ENCODE results near the gene CMPK2.

CMPK2 gene

GRCh38 chr2:6841537-6842287 is 24.0 kb downstream of the CMPK2 start:
- peaks cover 5 to 68% (median 59%) of the 10 kb centered on the region in 3 donors for H3K9me3 ChIP-seq
- peaks cover 0 to 21% (median 4%) of the 10 kb centered on the region in 3 donors for H3K36me3 ChIP-seq
- H3K4me3 ChIP-seq: no peak overlapping the region
- DNase-seq: no peak
- no peaks in the 10 kb centered on the region for H3K27me3 ChIP-seq
- no peaks in the 10 kb centered on the region for H3K4me1 ChIP-seq
- H3K27ac ChIP-seq: no peak overlapping the region
- intact Hi-C loops (cut with DNase I; ENCODE audit: low total_unique reads): no loop called here
- TF ChIP-seq, protein P1, sequence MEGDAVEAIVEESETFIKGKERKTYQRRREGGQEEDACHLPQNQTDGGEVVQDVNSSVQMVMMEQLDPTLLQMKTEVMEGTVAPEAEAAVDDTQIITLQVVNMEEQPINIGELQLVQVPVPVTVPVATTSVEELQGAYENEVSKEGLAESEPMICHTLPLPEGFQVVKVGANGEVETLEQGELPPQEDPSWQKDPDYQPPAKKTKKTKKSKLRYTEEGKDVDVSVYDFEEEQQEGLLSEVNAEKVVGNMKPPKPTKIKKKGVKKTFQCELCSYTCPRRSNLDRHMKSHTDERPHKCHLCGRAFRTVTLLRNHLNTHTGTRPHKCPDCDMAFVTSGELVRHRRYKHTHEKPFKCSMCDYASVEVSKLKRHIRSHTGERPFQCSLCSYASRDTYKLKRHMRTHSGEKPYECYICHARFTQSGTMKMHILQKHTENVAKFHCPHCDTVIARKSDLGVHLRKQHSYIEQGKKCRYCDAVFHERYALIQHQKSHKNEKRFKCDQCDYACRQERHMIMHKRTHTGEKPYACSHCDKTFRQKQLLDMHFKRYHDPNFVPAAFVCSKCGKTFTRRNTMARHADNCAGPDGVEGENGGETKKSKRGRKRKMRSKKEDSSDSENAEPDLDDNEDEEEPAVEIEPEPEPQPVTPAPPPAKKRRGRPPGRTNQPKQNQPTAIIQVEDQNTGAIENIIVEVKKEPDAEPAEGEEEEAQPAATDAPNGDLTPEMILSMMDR (IDR thresholded peaks at IDR 0.05): no peak

- TF ChIP-seq, protein P1 (IDR thresholded peaks at IDR 0.05): no peak
- Histone ChIP-seq H3K4me3 (no peak overlapping the region), H3K36me3 (no peaks in the 10 kb centered on the region), H3K4me1 (no peaks in the 10 kb centered on the region), H3K27me3 (no peaks in the 10 kb centered on the region), H3K9me3 (peaks cover 0 to 39% (median 30%) of the 10 kb centered on the region in 3 donors), H3K27ac (no peak overlapping the region)
- no peak for DNase-seq
- intact Hi-C loops (cut with DNase I; ENCODE audit: low total_unique reads): no loop called here
Observed at GRCh38 chr2:6838673-6839319, 26.9 kb downstream of the CMPK2 start.

DNA sequence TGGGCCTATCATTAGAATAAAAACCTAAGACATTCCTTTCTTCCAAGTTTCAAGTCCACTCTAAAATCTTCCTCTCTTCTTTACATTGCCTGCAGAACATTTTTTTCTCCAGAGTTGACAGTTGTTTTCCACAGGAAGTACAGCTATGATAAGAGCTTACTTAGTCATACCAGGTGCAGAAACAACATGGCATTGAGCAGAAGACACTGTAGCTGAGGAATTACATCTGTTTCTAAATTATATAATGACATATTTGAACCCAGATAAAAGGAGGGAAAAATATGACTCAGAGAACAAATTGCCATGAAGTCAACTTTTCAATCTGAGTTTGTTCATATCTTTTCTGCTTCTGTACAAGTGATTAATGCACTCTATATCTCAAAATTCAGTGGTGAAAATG is 30.2 kb downstream of the CMPK2 start:
- intact Hi-C loops (cut with DNase I; ENCODE audit: low total_unique reads): no loop called here
- H3K9me3 ChIP-seq: peaks cover 0 to 9% (median 2%) of the 10 kb centered on the region in 3 donors
- H3K4me1 ChIP-seq: no peaks in the 10 kb centered on the region
- DNase-seq: no peak
- H3K27me3 ChIP-seq: no peaks in the 10 kb centered on the region
- H3K36me3 ChIP-seq: no peaks in the 10 kb centered on the region
- H3K4me3 ChIP-seq: no peak overlapping the region
- H3K27ac ChIP-seq: no peak overlapping the region
- TF ChIP-seq, protein P1 (IDR thresholded peaks at IDR 0.05): no peak

DNA sequence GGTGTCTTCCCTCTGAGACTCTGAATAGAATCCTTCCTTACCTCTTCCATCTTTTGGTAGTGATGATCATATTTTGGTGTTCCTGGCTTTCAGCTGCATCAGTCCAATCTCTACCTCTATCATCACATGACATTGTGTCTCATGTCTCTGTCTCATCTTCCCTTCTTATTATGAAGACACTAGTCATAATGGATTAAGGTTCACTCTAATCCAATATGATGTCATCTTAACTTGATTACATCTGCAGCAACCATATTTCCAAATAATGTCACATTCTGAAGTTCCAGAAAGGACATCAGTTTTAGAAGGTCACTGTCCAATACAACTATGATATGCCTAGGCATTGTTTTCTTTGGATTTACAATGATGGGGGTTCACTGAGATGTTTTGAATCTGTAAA is 31.5 kb downstream of the CMPK2 start:
- H3K4me1 ChIP-seq: no peaks in the 10 kb centered on the region
- TF ChIP-seq, protein P1 (IDR thresholded peaks at IDR 0.05): no peak
- intact Hi-C loops (cut with DNase I; ENCODE audit: low total_unique reads): no loop called here

DNA sequence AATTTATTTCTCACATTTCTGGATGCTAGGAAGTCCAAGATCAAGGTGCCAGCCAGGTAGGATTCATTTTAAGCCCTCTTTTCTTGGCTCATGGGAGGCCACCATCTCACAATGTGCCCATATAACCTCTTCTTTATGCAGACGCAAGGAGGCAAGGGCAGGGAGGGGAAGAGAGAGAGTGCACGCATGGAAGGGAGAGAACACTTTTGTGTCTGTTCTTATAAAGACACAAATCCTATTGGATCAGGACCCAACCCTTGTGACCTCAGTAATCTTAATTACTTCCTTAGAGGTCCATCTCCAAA is 32.5 kb downstream of the CMPK2 start:
- Histone ChIP-seq H3K36me3 (no peaks in the 10 kb centered on the region), H3K27ac (no peak overlapping the region), H3K9me3 (peaks cover 0 to 3% (median 0%) of the 10 kb centered on the region in 3 donors), H3K4me3 (no peak overlapping the region), H3K4me1 (no peaks in the 10 kb centered on the region), H3K27me3 (no peaks in the 10 kb centered on the region)
- DNase-seq: no peak
- intact Hi-C loops (cut with DNase I; ENCODE audit: low total_unique reads): no loop called here
- TF ChIP-seq, protein P1 (IDR thresholded peaks at IDR 0.05): no peak

More for the DNA sequence above, 31.5 kb downstream of the CMPK2 start:
- Histone ChIP-seq H3K9me3 (peaks cover 0 to 9% (median 0%) of the 10 kb centered on the region in 3 donors), H3K4me3 (no peak overlapping the region), H3K27me3 (no peaks in the 10 kb centered on the region), H3K36me3 (no peaks in the 10 kb centered on the region), H3K27ac (no peak overlapping the region)
- no peak for DNase-seq

All from tibial artery (tissue), 4 donors.